GM12875 (cell line): ENCODE results near the gene LILRA6.
"Not testable (repeated sequence)": the region's sequence is repeated elsewhere in the genome, so short reads cannot be mapped to it uniquely, and the experiment has no call there.

Experiments
- H3K4me3 ChIP-seq: one replicate; pipeline ENCODE4 v1.5.1; 2011; ENCODE audit warnings: low read depth, low read length, control low read depth
- TF ChIP-seq, protein P1 (sequence below): IDR thresholded peaks from 2 replicates; pipeline ENCODE4 v1.5.1; 2011; ENCODE audit warnings: low read depth, mild to moderate bottlenecking, control low read depth, inconsistent platforms, low read length, moderate library complexity, borderline replicate concordance; ENCODE audit not compliant: insufficient read depth

LILRA6 gene

GRCh38 chr19:54275951-54276350 lies 33.4 kb upstream of the LILRA6 start:
- H3K4me3 ChIP-seq = no peak overlapping the region

GRCh38 chr19:54274516-54274915 lies 31.9 kb upstream of the LILRA6 start:
- not testable (repeated sequence) for H3K4me3 ChIP-seq

More at GRCh38 chr19:54275951-54276350, 33.4 kb upstream of the LILRA6 start:
- TF ChIP-seq, protein P1, sequence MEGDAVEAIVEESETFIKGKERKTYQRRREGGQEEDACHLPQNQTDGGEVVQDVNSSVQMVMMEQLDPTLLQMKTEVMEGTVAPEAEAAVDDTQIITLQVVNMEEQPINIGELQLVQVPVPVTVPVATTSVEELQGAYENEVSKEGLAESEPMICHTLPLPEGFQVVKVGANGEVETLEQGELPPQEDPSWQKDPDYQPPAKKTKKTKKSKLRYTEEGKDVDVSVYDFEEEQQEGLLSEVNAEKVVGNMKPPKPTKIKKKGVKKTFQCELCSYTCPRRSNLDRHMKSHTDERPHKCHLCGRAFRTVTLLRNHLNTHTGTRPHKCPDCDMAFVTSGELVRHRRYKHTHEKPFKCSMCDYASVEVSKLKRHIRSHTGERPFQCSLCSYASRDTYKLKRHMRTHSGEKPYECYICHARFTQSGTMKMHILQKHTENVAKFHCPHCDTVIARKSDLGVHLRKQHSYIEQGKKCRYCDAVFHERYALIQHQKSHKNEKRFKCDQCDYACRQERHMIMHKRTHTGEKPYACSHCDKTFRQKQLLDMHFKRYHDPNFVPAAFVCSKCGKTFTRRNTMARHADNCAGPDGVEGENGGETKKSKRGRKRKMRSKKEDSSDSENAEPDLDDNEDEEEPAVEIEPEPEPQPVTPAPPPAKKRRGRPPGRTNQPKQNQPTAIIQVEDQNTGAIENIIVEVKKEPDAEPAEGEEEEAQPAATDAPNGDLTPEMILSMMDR = no peak

DNA sequence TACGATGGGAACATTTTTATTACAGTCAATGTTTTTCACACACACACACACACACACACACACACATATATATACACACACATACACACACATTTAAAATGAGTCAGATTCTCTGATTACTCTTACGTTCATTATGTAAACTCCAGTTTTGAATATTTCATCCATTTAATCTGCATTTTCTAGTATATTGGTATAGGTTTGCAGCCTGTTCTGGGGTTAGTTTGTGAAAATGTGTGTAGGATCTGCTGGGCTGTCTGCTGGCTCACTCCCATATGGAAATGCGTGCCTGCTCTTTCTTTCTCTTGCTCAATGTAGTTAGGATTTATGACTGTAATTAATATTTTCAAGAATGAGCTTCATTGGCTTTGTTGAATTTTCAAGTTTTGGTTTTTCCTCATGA lies 31.2 kb upstream of the LILRA6 start:
- no peak overlapping the region for H3K4me3 ChIP-seq
- TF ChIP-seq, protein P1 = no peak

- H3K4me3 ChIP-seq = not testable (repeated sequence)
Observed at GRCh38 chr19:54272181-54272580, 29.6 kb upstream of the LILRA6 start.

GRCh38 chr19:54271587-54271986 lies 29.0 kb upstream of the LILRA6 start:
- not testable (repeated sequence) for H3K4me3 ChIP-seq

GRCh38 chr19:54271106-54271505 lies 28.5 kb upstream of the LILRA6 start:
- H3K4me3 ChIP-seq = no peak overlapping the region
- TF ChIP-seq, protein P1 = no peak

- TF ChIP-seq, protein P1 = no peak
- H3K4me3 ChIP-seq = no peak overlapping the region
Observed at GRCh38 chr19:54268936-54269335, 26.3 kb upstream of the LILRA6 start.

DNA sequence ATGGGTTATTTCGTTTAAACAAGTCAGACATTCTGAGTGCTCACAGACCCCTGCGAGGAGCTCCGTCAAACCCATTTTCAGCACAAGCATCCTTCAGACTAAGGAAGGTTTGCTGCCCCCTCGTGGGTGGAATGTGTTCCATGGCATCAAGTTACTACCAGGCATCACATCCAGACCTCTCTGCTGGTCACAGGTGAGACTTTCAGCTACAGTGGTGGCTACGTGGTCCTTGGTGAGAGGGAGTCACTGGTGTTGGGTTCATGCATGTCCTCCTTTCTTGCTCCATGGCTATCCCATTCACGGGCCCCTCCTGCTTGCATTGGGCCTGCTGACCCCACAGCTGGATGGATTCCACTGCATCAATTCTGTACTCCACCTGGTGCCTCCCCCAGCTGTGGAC lies 23.5 kb upstream of the LILRA6 start:
- TF ChIP-seq, protein P1 = peak; percentile 77
- no peak overlapping the region for H3K4me3 ChIP-seq

- no peak overlapping the region for H3K4me3 ChIP-seq
- TF ChIP-seq, protein P1 = no peak
Observed at GRCh38 chr19:54262470-54262869, 19.9 kb upstream of the LILRA6 start.
